NT2/D1 (cell line): Measurements from ENCODE around the gene ELP2.

Experiments used
- YY1 ChIP-seq: IDR thresholded peaks from 2 replicates; pipeline ENCODE4 v1.6.1; 2011; ENCODE audit not compliant: insufficient read length, insufficient read depth
- ZNF274 ChIP-seq: IDR thresholded peaks from 2 replicates; pipeline ENCODE4 v1.6.1; 2011; ENCODE audit warnings: mild to moderate bottlenecking, low read depth, low read length

DNA sequence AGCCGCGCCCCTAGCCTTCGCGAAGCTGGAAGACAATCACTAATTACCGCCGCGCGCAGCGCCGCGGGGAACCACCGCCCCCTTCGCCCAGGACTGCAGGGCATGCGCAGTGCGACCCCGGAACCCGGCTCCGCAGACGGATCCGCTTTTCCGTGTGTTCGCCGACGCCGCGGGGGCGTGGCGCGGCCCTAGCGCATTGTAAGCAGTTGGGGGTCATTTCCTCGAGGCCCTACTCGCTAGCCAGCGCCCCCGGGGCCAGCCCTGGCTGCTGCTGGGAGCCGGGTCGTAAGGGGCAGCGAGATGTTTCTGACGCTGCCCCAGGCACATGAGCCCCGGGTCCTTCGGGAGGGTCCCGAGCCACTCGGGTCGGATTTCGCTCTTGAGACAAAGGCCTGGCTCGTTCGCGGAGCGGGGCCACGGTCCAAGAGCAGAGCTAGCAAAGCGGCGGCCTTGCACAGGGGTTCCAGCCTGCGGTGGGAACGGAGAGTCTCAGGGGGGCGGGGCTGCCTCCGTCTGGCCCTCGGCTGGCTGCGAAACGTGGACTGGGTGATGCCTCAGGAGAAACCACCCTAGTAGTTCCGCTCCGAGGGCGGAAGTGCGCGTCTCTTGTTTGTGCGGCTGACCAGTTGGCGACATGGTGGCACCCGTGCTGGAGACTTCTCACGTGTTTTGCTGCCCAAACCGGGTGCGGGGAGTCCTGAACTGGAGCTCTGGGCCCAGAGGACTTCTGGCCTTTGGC is at the start of gene ELP2, which contains the start of gene SLC39A6:
- TF ChIP-seq YY1: peak; percentile 34
- no peak for TF ChIP-seq ZNF274
